Neural progenitor cell (in vitro differentiated cells): ENCODE results near the gene GFOD1. TPM values are rescaled to one million over a fixed set of nuclear protein-coding genes. Genes with fewer than 3 reads are reported as not detected.

ENCODE experiments used
- DNase-seq: peaks from one replicate; pipeline ENCODE4 v3.0.0-alpha.2; 2016; ENCODE audit warnings: low spot score
- H2AFZ ChIP-seq: fragments of 200-600 bp; sonication (generic); replicated peaks from 2 replicates; pipeline ENCODE4 v1.6.1; 2016; ENCODE audit warnings: antibody characterized with exemption
- H3F3A ChIP-seq: fragments of 200-600 bp; sonication (generic); 2 replicates; pipeline ENCODE4 v1.6.1; 2016; ENCODE audit warnings: antibody characterized with exemption, low read depth
- H3K27ac ChIP-seq: fragments of 200-600 bp; sonication (generic); 2 replicates; pipeline ENCODE4 v1.5.1; 2016; ENCODE audit warnings: mild to moderate bottlenecking
- H3K27me3 ChIP-seq: fragments of 200-600 bp; sonication (generic); 2 replicates; pipeline ENCODE4 v1.6.1; 2016; ENCODE audit warnings: mild to moderate bottlenecking, moderate library complexity
- H3K36me3 ChIP-seq: fragments of 200-600 bp; sonication (generic); 2 replicates; pipeline ENCODE4 v1.5.1; 2016
- H3K4me1 ChIP-seq: fragments of 200-600 bp; sonication (generic); 2 replicates; pipeline ENCODE4 v1.6.1; 2016; ENCODE audit warnings: mixed run types
- H3K4me2 ChIP-seq: fragments of 200-600 bp; sonication (generic); 2 replicates; pipeline ENCODE4 v1.6.1; 2016
- H3K4me3 ChIP-seq: fragments of 200-600 bp; sonication (generic); 2 replicates; pipeline ENCODE4 v1.5.1; 2016
- H3K79me2 ChIP-seq: fragments of 200-600 bp; sonication (generic); 2 replicates; pipeline ENCODE4 v1.6.1; 2016; ENCODE audit warnings: low read depth
- H3K9ac ChIP-seq: fragments of 200-600 bp; sonication (generic); 2 replicates; pipeline ENCODE4 v1.6.1; 2016
- H3K9me3 ChIP-seq: fragments of 200-600 bp; sonication (generic); 2 replicates; pipeline ENCODE4 v1.5.1; 2016; ENCODE audit warnings: low read depth
- H4K20me1 ChIP-seq: fragments of 200-600 bp; sonication (generic); 2 replicates; pipeline ENCODE4 v1.6.1; 2016; ENCODE audit warnings: low read depth
- H3K27ac Mint-ChIP-seq: 3 replicates; pipeline ENCODE4 v1.8.0; 2021; ENCODE audit warnings: mixed read lengths
- H3K27me3 Mint-ChIP-seq: 2 replicates; pipeline ENCODE4 v1.8.0; 2022; ENCODE audit warnings: low read depth, mild to moderate bottlenecking, inconsistent platforms, moderate library complexity, mixed read lengths; ENCODE audit not compliant: insufficient read depth
- H3K36me3 Mint-ChIP-seq: 3 replicates; pipeline ENCODE4 v1.8.0; 2021; ENCODE audit warnings: mixed read lengths
- H3K4me1 Mint-ChIP-seq: 3 replicates; pipeline ENCODE4 v1.8.0; 2021; ENCODE audit warnings: mixed read lengths
- H3K4me3 Mint-ChIP-seq: 3 replicates; pipeline ENCODE4 v1.8.0; 2021; ENCODE audit warnings: mild to moderate bottlenecking, moderate library complexity, mixed read lengths
- H3K9me3 Mint-ChIP-seq: 3 replicates; pipeline ENCODE4 v1.8.0; 2020; ENCODE audit warnings: mixed read lengths
- EZH2 ChIP-seq: fragments of 200-600 bp; sonication (generic); IDR thresholded peaks from 2 replicates; pipeline ENCODE4 v1.6.1; 2017; ENCODE audit warnings: antibody characterized with exemption, mild to moderate bottlenecking, moderate library complexity
- EZH2phosphoT487 ChIP-seq: fragments of 200-600 bp; sonication (generic); IDR thresholded peaks from 2 replicates; pipeline ENCODE4 v1.6.1; 2017; ENCODE audit warnings: antibody characterized with exemption
- total RNA-seq: library from RNA; depleted of rRNA; stranded (reverse); fragments of >200 nt; gene quantifications from 2 replicates; pipeline ENCODE4 v1.2.3, GENCODE V29; 2015; ENCODE audit warnings: low replicate concordance
- TF ChIP-seq, protein P1 (sequence below): fragments of 200-600 bp; sonication (generic); IDR thresholded peaks from 2 replicates; pipeline ENCODE4 v1.5.1; 2017; ENCODE audit warnings: antibody characterized with exemption, mild to moderate bottlenecking

Gene GFOD1
- total RNA-seq, 1 donor from 2014 or later = 1.8 TPM

DNA sequence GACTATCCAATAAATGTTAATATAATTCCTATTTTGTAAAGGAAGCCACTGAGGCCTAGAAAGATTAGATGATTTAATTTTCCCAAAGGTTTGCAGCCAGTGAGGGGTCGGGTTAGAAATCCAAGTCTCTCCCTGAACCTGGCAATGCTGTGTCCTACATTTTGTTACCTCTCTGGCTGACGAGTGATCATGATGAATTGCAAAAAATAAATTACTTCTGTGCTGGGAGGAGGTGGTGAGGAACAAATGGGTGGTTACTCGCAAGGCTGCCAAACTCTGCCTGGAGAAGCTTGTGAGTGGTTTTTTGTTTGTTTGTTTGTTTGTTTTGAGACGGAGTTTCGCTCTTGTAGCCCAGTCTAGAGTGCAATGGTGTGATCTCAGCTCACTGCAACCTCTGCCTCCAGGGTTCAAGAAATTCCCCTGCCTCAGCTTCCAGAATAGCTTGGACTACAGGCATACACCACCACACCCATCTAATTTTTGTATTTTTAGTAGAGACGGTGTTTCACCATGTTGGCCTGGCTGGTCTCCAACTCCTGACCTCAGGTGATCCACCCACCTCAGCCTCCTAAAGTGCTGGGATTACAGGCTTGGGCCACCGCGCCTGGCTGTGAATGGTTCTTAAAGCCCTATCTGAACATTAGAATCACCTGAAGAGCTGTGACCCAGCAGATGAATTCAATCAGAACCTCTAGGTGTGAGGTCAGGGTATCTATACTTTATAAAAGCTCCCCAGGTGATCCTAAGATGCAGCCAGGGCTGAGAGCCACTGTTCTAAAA, 138.9 kb downstream of the GFOD1 start:
- Histone ChIP-seq H2AFZ (no peak overlapping the region), H3K4me3 (no peak overlapping the region), H3K79me2 (no peaks in the 10 kb centered on the region), H3K27me3 (no peaks in the 10 kb centered on the region), H3F3A (peaks cover 30% of the 10 kb centered on the region), H3K27ac (no peak overlapping the region), H3K36me3 (no peaks in the 10 kb centered on the region), H3K9me3 (no peaks in the 10 kb centered on the region), H3K4me1 (peaks cover 21% of the 10 kb centered on the region), H3K9ac (no peak overlapping the region), H4K20me1 (no peaks in the 10 kb centered on the region), H3K4me2 (no peak overlapping the region)
- Mint-ChIP-seq H3K4me1 (peaks cover 23% of the 10 kb centered on the region), H3K9me3 (peaks cover 6% of the 10 kb centered on the region), H3K27me3 (peaks cover 10% of the 10 kb centered on the region), H3K36me3 (no peaks in the 10 kb centered on the region), H3K27ac (no peak overlapping the region), H3K4me3 (no peak overlapping the region)
- no peak for DNase-seq
- TF ChIP-seq EZH2phosphoT487 (no peak), EZH2 (no peak)
- TF ChIP-seq, protein P1, sequence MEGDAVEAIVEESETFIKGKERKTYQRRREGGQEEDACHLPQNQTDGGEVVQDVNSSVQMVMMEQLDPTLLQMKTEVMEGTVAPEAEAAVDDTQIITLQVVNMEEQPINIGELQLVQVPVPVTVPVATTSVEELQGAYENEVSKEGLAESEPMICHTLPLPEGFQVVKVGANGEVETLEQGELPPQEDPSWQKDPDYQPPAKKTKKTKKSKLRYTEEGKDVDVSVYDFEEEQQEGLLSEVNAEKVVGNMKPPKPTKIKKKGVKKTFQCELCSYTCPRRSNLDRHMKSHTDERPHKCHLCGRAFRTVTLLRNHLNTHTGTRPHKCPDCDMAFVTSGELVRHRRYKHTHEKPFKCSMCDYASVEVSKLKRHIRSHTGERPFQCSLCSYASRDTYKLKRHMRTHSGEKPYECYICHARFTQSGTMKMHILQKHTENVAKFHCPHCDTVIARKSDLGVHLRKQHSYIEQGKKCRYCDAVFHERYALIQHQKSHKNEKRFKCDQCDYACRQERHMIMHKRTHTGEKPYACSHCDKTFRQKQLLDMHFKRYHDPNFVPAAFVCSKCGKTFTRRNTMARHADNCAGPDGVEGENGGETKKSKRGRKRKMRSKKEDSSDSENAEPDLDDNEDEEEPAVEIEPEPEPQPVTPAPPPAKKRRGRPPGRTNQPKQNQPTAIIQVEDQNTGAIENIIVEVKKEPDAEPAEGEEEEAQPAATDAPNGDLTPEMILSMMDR = no peak

DNA sequence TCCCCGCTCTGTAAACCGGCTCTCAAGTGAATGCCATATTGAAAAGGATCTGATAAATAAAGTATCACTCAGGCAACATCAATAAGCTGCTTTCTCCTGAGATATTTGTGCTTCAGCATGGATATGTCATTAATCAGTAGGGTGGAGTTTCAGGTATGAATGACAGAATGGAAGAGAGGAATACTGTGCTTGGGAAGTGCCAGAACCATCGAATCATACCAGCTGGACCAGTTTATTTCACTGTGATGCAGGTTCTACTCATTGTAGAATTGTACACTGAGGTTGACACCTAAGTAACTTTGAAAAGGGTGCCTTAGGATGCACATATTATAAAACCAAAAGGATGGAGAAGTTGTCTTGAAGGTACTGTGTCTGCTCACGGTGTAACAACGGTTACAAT, 141.2 kb downstream of the GFOD1 start:
- H3K27ac Mint-ChIP-seq = no peak overlapping the region
- no peak for DNase-seq
- no peaks in the 10 kb centered on the region for H4K20me1 ChIP-seq
- no peak overlapping the region for H2AFZ ChIP-seq
- no peaks in the 10 kb centered on the region for H3K79me2 ChIP-seq
- no peaks in the 10 kb centered on the region for H3K36me3 ChIP-seq
- peaks cover 8% of the 10 kb centered on the region for H3K27me3 Mint-ChIP-seq
- H3K9me3 ChIP-seq = no peaks in the 10 kb centered on the region
- H3K4me3 Mint-ChIP-seq = no peak overlapping the region
- H3K4me3 ChIP-seq = no peak overlapping the region
- TF ChIP-seq EZH2phosphoT487 (no peak), EZH2 (no peak)
- TF ChIP-seq, protein P1 = no peak
- peaks cover 18% of the 10 kb centered on the region for H3K4me1 Mint-ChIP-seq
- H3K36me3 Mint-ChIP-seq = no peaks in the 10 kb centered on the region
- no peak overlapping the region for H3K9ac ChIP-seq
- H3K4me2 ChIP-seq = no peak overlapping the region
- no peak overlapping the region for H3K27ac ChIP-seq
- H3F3A ChIP-seq = peaks cover 17% of the 10 kb centered on the region
- H3K9me3 Mint-ChIP-seq = peaks cover 16% of the 10 kb centered on the region
- H3K27me3 ChIP-seq = no peaks in the 10 kb centered on the region
- peaks cover 16% of the 10 kb centered on the region for H3K4me1 ChIP-seq

DNA sequence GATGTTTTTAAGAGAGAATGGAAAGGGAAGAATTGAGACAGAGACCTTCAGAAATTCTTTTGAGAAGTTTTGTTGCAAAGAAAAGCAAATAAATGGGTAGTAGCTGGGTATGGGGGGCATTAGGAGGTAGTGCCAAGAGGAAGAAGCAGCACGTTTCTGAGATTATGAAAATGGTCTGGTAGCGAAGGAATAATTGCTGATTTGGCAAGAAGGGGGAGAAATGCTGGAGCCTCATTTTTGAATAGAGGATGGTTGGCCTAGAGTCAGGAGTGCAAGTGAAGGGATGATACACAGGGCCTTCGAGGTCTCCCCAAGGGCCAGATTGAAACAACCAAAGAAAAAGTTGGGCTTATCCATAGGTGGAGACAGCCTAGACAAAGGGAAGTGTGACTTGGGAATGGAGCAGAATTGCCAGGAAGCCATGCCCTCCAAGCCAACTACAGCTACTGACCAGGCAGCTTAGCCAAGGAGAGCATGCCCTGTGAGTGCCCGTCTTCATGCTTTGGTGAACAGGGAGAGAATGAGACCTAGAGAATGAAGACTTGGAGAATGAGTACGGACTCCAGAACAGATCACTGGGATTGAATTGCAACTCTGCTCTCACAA, 144.9 kb downstream of the GFOD1 start:
- no peak overlapping the region for H3K9ac ChIP-seq
- no peak overlapping the region for H3K4me3 ChIP-seq
- H3K27me3 Mint-ChIP-seq = peaks cover 10% of the 10 kb centered on the region
- H3K36me3 Mint-ChIP-seq = no peaks in the 10 kb centered on the region
- no peaks in the 10 kb centered on the region for H3K36me3 ChIP-seq
- H3K9me3 ChIP-seq = no peaks in the 10 kb centered on the region
- H3K27ac ChIP-seq = no peak overlapping the region
- H3K27me3 ChIP-seq = no peaks in the 10 kb centered on the region
- H3K4me2 ChIP-seq = no peak overlapping the region
- H2AFZ ChIP-seq = no peak overlapping the region
- no peak for DNase-seq
- no peaks in the 10 kb centered on the region for H3F3A ChIP-seq
- no peak overlapping the region for H3K4me3 Mint-ChIP-seq
- no peak for TF ChIP-seq EZH2
- no peak for TF ChIP-seq EZH2phosphoT487
- TF ChIP-seq, protein P1 = no peak
- H3K4me1 ChIP-seq = peaks cover 2% of the 10 kb centered on the region
- H3K4me1 Mint-ChIP-seq = peaks cover 7% of the 10 kb centered on the region
- H4K20me1 ChIP-seq = no peaks in the 10 kb centered on the region
- H3K79me2 ChIP-seq = no peaks in the 10 kb centered on the region
- H3K9me3 Mint-ChIP-seq = peaks cover 12% of the 10 kb centered on the region
- no peak overlapping the region for H3K27ac Mint-ChIP-seq
